Keratinocyte (primary cell): Measurements from ENCODE around the gene NGLY1.

Experiments
- EZH2 ChIP-seq: IDR thresholded peaks from one replicate; pipeline ENCODE4 v1.6.1; 2012; ENCODE audit warnings: inconsistent platforms, mild to moderate bottlenecking, low read length, moderate library complexity
- TF ChIP-seq, protein P1 (sequence below), 3 experiments: IDR thresholded peaks in 1 of 3; conservative IDR thresholded peaks in 1 of 3; optimal IDR thresholded peaks in 1 of 3; 2 replicates in 2 of 3; 3 replicates in 1 of 3; pipeline versions ENCODE3 to v1.5.1; 2011; ENCODE audit warnings: low read length in 3 of 3, mild to moderate bottlenecking in 3 of 3, moderate library complexity in 2 of 3, control low read depth in 1 of 3, inconsistent platforms in 1 of 3; ENCODE audit not compliant: insufficient read depth in 2 of 3; ENCODE audit errors: extremely low read depth in 1 of 3

GRCh38 chr3:25817107-25817506, 33.9 kb upstream of the NGLY1 start:
- TF ChIP-seq, protein P1, sequence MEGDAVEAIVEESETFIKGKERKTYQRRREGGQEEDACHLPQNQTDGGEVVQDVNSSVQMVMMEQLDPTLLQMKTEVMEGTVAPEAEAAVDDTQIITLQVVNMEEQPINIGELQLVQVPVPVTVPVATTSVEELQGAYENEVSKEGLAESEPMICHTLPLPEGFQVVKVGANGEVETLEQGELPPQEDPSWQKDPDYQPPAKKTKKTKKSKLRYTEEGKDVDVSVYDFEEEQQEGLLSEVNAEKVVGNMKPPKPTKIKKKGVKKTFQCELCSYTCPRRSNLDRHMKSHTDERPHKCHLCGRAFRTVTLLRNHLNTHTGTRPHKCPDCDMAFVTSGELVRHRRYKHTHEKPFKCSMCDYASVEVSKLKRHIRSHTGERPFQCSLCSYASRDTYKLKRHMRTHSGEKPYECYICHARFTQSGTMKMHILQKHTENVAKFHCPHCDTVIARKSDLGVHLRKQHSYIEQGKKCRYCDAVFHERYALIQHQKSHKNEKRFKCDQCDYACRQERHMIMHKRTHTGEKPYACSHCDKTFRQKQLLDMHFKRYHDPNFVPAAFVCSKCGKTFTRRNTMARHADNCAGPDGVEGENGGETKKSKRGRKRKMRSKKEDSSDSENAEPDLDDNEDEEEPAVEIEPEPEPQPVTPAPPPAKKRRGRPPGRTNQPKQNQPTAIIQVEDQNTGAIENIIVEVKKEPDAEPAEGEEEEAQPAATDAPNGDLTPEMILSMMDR (optimal IDR thresholded peaks at IDR 0.05 in 1 of 3, IDR thresholded peaks at IDR 0.05 in 1 of 3, conservative IDR thresholded peaks at IDR 0.05 in 1 of 3; ENCODE audit: extremely low read depth in 1 of 3, insufficient read depth in 2 of 3, low read length in 3 of 3), result no peak
- no peak for TF ChIP-seq EZH2
